Duodenal mucosa (tissue), 2 donors: Measurements from ENCODE around the gene RAD51C.
"Not testable (repeated sequence)": the region's sequence is repeated elsewhere in the genome, so short reads cannot be mapped to it uniquely, and the experiment has no call there.

Experiments
- H3K27ac ChIP-seq: one replicate; pipeline ENCODE4 v1.7.0; 2013; ENCODE audit warnings: low read depth, low read length
- H3K27me3 ChIP-seq, 2 donors: one replicate each; pipeline ENCODE4 v1.7.0; 2013; ENCODE audit warnings: low read length in 2 of 2, control low read depth in 1 of 2; ENCODE audit not compliant: insufficient read depth in 2 of 2, control insufficient read depth in 1 of 2
- H3K36me3 ChIP-seq, 2 donors: one replicate each; pipeline ENCODE4 v1.7.0; 2013; ENCODE audit warnings: low read length in 2 of 2, control low read depth in 1 of 2; ENCODE audit not compliant: insufficient read depth in 2 of 2, control insufficient read depth in 1 of 2
- H3K4me1 ChIP-seq, 2 donors: one replicate each; pipeline ENCODE4 v1.7.0; 2013; ENCODE audit warnings: low read length in 2 of 2, control low read depth in 1 of 2; ENCODE audit not compliant: insufficient read depth in 2 of 2, control insufficient read depth in 1 of 2
- H3K4me3 ChIP-seq, 2 donors: one replicate each; pipeline ENCODE4 v1.7.0; 2013; ENCODE audit warnings: low read length in 2 of 2, low read depth in 1 of 2
- H3K9ac ChIP-seq, 2 donors: one replicate each; pipeline ENCODE4 v1.7.0; 2013; ENCODE audit warnings: low read length in 2 of 2, low read depth in 1 of 2
- H3K9me3 ChIP-seq, 2 donors: one replicate each; pipeline ENCODE4 v1.7.0; 2013; ENCODE audit warnings: low read length in 2 of 2, control low read depth in 1 of 2; ENCODE audit not compliant: control insufficient read depth in 1 of 2

The RAD51C gene

GRCh38 chr17:58680038-58680369, 12.4 kb upstream of the RAD51C start:
- H3K4me1 ChIP-seq, result no peaks in the 10 kb centered on the region
- H3K27me3 ChIP-seq, result no peaks in the 10 kb centered on the region
- H3K9ac ChIP-seq, result no peak overlapping the region
- no peak overlapping the region for H3K4me3 ChIP-seq
- no peaks in the 10 kb centered on the region for H3K36me3 ChIP-seq
- no peak overlapping the region for H3K27ac ChIP-seq
- H3K9me3 ChIP-seq, result no peaks in the 10 kb centered on the region

- Histone ChIP-seq H3K9me3 (no peaks in the 10 kb centered on the region), H3K27ac (no peak overlapping the region), H3K4me1 (no peaks in the 10 kb centered on the region), H3K27me3 (no peaks in the 10 kb centered on the region), H3K9ac (no peak overlapping the region), H3K4me3 (no peak overlapping the region), H3K36me3 (no peaks in the 10 kb centered on the region)
These were observed 8.4 kb upstream of the RAD51C start for GRCh38 chr17:58684003-58684402.

- not testable (repeated sequence) for H3K27me3 ChIP-seq, H3K4me1 ChIP-seq, H3K36me3 ChIP-seq, H3K9me3 ChIP-seq, H3K27ac ChIP-seq, H3K9ac ChIP-seq, H3K4me3 ChIP-seq
These were observed 7.9 kb upstream of the RAD51C start for GRCh38 chr17:58684462-58684861.

GRCh38 chr17:58686980-58687379, 5.4 kb upstream of the RAD51C start:
- Histone ChIP-seq H3K27me3 (no peaks in the 10 kb centered on the region), H3K4me1 (peaks cover 0 to under 1% of the 10 kb centered on the region in 2 donors), H3K27ac (no peak overlapping the region), H3K9ac (no peak overlapping the region), H3K36me3 (no peaks in the 10 kb centered on the region), H3K4me3 (no peak overlapping the region), H3K9me3 (no peaks in the 10 kb centered on the region)

GRCh38 chr17:58688521-58688920, 3.9 kb upstream of the RAD51C start:
- no peaks in the 10 kb centered on the region for H3K9me3 ChIP-seq
- peaks cover 10% of the 10 kb centered on the region in 2 donors for H3K4me1 ChIP-seq
- H3K36me3 ChIP-seq, result no peaks in the 10 kb centered on the region
- H3K27ac ChIP-seq, result no peak overlapping the region
- H3K9ac ChIP-seq, result no peak overlapping the region
- H3K27me3 ChIP-seq, result no peaks in the 10 kb centered on the region
- no peak overlapping the region for H3K4me3 ChIP-seq

GRCh38 chr17:58690033-58690432, 2.4 kb upstream of the RAD51C start:
- not testable (repeated sequence) for H3K9me3 ChIP-seq, H3K27ac ChIP-seq, H3K27me3 ChIP-seq, H3K4me3 ChIP-seq, H3K9ac ChIP-seq, H3K36me3 ChIP-seq
- H3K4me1 ChIP-seq, result peaks cover 10 to 14% of the 10 kb centered on the region in 2 donors

- Histone ChIP-seq H3K9me3 (no peaks in the 10 kb centered on the region), H3K4me3 (peak within 1 kb of the TSS; percentile 85 to 86), H3K36me3 (peaks cover 0 to 5% of the 10 kb centered on the region in 2 donors), H3K9ac (peak within 1 kb of the TSS; percentile 65 to 76), H3K27ac (peak within 1 kb of the TSS; percentile 7), H3K27me3 (no peaks in the 10 kb centered on the region), H3K4me1 (peaks cover 10 to 14% of the 10 kb centered on the region in 2 donors)
These were observed 632 bp upstream of the RAD51C start, which contains the start of gene TEX14 for GRCh38 chr17:58691701-58692238. Gene TEX14, minus strand, starts transcription at chr17:58692045. Its CDS starts 40,044 bp downstream, at chr17:58652001.

- Histone ChIP-seq H3K4me1 (peaks cover 10 to 14% of the 10 kb centered on the region in 2 donors), H3K4me3 (peak overlapping the region; percentile 85 to 86), H3K9ac (peak overlapping the region; percentile 65 to 76), H3K36me3 (peaks cover 0 to 5% of the 10 kb centered on the region in 2 donors), H3K9me3 (no peaks in the 10 kb centered on the region), H3K27me3 (no peaks in the 10 kb centered on the region), H3K27ac (no peak overlapping the region)
These were observed 806 bp downstream of the RAD51C start for GRCh38 chr17:58693208-58693607.

GRCh38 chr17:58693751-58694150, 1.3 kb downstream of the RAD51C start:
- peaks cover 0 to 5% of the 10 kb centered on the region in 2 donors for H3K36me3 ChIP-seq
- H3K9ac ChIP-seq, result peak overlapping the region in 1 of 2 donors; percentile 7
- H3K9me3 ChIP-seq, result no peaks in the 10 kb centered on the region

GRCh38 chr17:58694302-58694701, 1.9 kb downstream of the RAD51C start:
- no peaks in the 10 kb centered on the region for H3K27me3 ChIP-seq
- H3K4me3 ChIP-seq, result no peak overlapping the region
- peaks cover 10 to 14% of the 10 kb centered on the region in 2 donors for H3K4me1 ChIP-seq
- H3K36me3 ChIP-seq, result peaks cover 0 to 5% of the 10 kb centered on the region in 2 donors
- H3K9me3 ChIP-seq, result no peaks in the 10 kb centered on the region
- no peak overlapping the region for H3K9ac ChIP-seq
- no peak overlapping the region for H3K27ac ChIP-seq

More at GRCh38 chr17:58693751-58694150, 1.3 kb downstream of the RAD51C start:
- Histone ChIP-seq H3K4me3 (peak overlapping the region in 1 of 2 donors; percentile 86), H3K4me1 (peaks cover 10 to 14% of the 10 kb centered on the region in 2 donors), H3K27ac (no peak overlapping the region), H3K27me3 (no peaks in the 10 kb centered on the region)
